ENCODE results near the gene GALNTL6.

Gene GALNTL6

DNA sequence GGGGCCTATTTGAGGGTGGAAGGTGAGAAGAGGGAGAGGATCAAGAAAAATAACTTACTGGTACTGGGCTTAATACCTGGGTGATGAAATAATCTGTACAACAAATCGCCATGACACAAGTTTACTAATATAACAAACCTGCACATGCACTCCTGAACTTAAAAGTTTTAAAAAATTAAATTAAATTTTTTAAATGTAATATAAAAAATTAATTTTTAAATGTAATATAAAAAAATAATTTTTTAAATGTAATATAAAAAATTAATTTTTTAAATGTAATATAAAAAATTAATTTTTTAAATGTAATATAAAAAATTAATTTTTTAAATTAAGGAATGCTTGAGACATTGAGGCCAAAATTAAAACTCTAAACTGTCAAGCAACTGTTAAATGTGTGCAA is 1231.1 kb downstream of the GALNTL6 start:
- no peak for DNase-seq

DNA sequence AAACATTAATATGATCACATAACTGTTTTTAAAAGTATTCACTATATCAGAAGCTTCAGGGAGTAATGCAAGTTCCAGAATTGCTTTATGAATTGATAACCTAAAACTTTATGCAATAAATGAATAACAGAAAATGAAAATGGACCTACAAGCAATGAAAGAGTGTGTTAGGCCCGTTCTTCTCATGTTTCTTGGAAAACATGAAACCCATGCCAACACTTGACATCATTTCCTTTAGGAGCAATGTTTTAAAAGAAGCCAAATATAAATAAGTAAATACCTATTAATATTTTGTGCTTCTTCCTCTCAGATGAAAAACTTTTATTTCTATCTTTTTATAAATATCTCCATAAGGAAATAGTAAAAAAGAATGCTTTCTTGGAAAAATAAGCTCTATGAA is 1232.4 kb downstream of the GALNTL6 start:
- DNase-seq = no peak

DNA sequence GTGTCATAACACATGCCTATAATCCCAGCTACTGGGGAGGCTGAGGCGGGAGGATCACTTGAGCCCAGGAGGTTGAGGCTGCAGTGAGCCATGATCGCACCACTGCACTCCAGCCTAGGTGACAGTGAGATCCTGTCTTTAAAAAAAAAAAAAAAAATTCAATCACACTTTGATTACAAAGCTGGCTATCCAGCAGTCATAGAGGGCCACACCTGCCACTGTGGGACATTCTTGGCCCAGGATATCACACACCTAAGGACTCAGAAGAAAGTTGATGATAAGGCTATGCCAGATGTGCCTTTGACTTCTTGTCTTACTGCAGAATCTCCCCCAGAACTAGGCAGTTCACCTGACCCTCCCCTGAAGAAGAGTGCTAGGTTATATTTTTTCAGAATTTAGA is 1232.9 kb downstream of the GALNTL6 start:
- DNase-seq = no peak

DNA sequence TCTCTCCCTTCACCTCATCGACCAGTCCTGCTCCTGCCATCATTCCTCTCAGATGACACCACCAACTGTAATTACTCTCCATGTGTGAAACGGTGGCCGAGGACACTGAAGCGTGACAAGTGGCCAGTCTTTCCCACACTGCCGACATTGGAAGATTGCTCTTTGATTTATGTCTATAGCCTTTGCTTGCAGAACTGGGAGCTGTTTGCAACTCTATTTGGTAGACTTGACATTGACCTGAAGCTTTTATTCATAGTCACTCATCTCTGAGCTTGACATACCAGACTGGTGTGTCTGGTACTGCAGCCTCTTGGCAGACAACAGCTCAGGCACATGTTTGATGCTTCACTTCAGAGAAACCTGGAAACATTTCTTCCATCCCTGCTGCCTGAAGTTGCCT is 1233.6 kb downstream of the GALNTL6 start:
- no peak for DNase-seq

DNA sequence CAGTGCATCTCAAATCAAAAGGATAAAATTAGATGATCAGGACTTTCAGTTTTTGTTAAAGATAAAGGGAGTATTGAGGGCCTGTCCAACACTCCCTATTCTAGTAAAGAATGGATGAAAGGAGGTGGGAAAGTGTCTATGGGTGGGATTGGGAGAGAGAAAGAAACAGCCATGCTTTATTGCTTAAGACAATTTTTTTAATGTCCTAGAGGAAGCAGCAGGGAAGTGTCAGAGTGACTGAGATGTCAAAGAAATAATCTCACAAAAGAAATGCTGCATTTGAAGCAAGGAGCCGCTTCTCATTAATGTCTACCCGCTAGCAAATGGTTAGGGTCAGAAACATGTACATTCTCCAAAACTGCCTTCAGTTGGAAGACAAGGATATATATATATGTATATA is 1238.0 kb downstream of the GALNTL6 start:
- DNase-seq = no peak

DNA sequence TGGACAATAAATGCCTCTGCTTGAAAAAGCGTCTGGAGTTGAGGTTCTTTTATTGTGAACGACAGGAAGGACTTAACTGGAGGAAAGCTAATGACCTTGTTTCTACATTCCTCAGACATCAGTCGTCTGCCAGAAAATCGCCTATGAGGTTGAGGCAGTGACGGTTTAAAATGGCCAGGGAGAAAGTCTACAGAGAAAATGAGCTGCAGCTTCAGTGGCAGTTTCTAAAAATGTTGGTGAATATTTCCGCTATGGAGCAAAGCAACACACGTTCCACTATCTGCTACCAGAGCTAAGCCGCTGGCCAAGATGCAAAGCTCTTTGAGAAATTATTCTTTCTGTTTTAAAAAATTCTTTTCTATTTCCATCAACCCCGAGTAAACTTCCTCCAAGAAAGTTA is 1238.5 kb downstream of the GALNTL6 start:
- DNase-seq = no peak

DNA sequence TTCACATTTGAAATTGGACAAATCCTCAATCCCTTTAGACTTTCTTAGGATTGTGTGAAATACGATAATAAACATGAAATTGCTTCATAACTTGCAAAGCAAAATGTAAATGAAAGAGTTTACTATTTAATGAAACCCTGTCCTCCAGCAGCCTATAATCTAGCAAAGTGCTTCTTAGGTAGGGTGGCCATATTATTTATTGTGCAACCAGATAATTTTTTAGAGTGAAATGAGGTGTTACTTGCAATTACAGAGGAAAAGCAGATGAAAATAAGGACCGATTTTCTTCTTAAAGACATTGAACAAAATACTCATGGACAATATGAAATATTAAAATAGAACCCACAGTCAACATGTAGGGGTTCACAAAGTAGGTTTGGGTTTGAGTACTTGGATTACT is 1239.2 kb downstream of the GALNTL6 start:
- DNase-seq = no peak

DNA sequence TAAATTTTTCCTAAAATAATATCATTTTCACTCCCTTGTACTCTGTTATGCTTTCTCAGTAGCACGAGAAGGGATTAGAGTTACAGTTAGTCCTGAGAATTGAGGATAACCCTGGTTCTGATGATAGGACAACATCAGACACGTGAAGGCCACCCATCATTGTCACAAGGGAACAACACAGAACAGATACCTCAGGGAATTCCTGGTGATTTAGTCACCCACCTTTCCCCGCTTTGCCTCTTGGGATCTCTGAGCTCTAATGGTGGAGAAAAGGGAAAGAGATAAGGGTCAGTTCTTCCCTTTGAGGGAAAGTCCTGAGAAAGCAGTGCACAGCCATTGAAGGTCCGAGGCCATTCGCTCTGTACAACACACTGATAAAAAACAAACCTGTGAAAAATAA is 1243.1 kb downstream of the GALNTL6 start:
- DNase-seq = no peak

DNA sequence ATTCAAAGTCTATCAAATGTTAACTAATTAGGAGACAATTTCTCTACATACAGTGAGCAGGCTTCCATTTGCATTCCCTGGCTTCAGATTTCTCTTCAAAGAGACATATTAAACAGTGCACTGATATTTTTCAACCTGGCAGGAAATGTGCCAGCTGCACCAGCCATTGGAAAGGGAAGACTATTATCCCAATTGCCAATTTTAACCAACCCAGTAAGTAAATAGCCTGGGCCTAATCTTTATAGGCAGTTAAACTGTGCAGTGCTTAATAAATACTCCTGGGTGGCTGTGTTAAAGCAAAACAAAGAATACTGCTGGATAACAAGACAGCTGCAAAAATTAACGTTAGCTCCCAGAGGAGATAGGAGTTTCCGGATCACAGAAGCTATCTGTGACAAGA is 1243.5 kb downstream of the GALNTL6 start:
- no peak for DNase-seq

DNA sequence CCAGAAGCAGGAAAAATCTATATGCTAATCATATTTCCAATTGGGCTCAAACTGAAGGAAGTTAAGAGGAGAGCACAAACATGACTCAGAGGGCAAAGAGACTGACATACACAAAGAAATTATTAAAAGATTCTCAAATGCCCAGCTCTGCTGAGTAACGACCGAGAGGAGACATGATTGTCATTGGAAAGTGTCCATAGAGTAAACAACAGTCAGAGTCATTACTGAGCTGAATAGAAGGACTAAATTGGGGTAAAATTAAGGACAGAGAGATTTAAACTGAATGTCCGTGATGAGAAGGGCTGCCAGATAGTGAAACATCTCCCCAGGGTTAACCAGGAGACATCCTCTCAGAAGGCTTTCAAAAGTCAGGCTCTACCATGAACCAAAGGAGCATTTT is 1244.2 kb downstream of the GALNTL6 start:
- no peak for DNase-seq

DNA sequence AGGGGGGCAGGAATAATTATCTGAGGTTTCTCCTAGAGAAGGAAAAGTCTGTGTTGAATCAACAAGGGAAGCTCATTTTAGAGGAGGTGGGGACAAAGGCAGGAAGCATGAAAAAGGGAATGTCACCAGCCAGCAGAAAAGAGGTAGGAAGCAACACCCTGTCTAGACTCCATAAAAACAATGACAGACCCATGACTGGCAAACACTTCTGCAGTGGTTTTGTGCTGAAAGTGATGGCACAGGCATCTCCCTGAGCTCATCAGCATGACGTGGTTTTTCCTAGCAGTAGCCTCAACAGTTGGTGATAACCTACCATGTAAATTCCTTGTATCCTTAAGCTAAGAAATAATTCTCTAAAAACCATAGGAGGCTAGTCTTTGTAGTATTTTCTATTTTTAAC is 1244.7 kb downstream of the GALNTL6 start:
- DNase-seq = no peak

DNA sequence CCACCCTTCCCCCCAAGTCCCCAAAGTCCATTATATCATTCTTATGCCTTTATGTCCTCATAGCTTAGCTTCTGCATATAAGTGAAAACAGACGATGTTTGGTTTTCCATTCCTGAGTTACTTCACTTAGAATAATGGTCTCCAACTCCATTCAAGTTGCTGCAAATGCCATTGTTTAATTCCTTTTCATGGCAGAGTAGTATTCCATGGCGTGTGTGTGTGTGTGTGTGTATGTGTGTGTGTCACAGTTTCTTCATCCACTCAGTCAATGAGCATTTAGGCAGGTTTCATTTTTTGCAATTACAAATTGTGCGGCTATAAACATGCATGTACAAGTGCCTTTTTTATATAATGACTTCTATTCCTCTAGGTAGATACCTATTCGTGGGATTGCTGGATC is 1248.0 kb downstream of the GALNTL6 start:
- DNase-seq = no peak

DNA sequence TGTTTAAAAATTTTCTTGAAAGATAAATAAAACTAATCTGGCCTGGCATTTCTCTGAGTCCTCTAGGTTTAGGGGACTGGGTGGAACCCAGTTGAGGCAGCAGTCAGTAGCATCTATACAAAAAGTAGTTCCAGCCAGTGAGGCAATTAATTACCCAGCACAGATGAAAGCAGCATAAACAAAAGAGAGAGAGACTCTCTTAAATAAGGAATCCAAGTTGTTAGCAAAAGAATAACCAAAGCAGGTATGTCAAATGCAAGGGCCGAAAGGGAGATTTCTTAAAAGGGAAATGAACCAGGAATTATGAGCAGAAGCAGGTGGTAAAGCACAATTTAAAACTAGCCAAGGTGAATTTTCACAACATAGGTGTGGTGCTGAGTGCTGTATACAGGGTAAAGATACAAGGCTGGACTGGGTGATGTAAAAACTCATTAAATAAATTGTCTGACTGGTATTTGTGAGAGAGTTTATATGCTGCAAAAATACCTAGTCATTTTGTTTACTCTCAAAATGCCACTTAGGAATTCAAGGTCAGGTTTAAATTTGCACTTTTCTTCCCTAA is 1260.8 kb downstream of the GALNTL6 start:
- no peak for DNase-seq

DNA sequence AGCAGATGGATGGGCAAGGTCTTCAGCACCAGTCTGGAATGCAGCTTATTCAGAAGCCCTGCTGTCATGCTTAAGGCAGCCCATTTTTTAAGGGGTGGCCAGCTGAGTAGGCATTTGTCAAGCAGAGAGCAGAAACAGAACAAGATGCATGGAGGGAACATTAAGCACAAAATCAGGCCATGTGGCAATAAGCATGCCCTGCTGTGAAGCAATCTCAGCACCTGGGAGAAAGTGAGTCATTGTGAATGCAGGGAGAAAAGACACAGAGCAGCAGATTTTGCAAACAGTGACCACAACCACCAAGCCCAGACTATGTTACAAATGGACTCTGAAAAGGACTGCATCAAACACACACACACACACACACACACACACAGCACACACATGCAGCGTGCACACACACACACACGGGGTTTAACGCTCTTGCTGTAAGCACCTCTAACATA is 1261.3 kb downstream of the GALNTL6 start:
- no peak for DNase-seq

DNA sequence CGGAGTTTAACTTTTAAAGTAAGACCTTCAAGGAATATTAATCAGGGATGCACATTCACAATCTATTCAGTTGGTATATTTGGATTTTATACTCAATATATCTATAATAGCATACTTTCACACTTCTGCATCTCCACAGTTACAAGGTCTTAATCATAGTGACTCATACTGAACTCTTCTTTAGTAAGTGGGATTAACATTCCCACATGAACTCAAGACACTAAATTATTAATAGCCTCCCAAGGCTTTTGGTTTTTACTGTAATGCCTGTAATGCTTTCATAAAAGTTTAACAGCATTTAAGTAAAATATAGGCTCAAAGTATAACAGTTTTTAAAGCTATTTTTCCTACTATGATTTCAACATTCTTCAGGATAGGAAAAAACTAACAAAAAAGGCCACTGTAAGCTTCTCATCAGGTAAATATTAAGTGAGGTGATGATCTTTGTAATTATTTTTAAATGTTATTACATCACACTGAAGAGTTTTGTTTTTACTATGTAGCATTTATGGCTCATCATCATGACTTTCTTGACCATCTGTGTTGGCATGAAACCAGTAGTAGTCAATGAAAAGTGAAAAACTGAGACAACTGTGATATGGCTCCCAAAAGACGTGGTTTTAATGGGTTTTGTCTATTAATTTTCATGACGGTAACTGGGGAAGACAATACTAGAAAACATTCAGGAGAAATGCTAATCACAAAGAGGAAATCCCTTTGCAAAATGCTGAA is 1263.9 kb downstream of the GALNTL6 start:
- no peak for DNase-seq

DNA sequence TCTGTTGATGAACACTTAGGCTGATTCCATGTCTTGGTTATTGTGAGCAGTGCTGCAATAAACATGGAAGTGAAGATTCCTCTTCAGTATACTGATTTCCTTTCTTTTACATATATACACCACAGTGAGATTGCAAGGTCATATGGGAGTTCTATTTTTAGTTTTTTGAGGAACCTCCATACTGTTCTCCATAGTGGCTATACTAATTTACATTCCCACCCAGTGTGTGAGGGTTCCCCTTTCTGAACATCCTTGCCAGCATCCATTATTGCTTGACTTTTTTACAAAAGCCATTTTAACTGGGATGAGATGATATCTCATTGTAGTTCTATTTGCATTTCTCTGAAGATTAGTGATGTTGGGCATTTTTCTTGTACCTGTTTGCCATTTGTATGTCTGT is 1274.9 kb downstream of the GALNTL6 start:
- no peak for DNase-seq
